Esophagus squamous epithelium (tissue), 5 donors: ENCODE results near the gene GIGYF2. TPM values are rescaled to one million over a fixed set of nuclear protein-coding genes. Genes with fewer than 3 reads are reported as not detected.
A peak's percentile ranks its signal among the peaks of the same experiment; 100 is the strongest.
"Not testable (repeated sequence)": the region's sequence is repeated elsewhere in the genome, so short reads cannot be mapped to it uniquely, and the experiment has no call there.

Experiments used
- DNase-seq: peaks from one replicate; lab custom pipeline; 2025; lab: John Stamatoyannopoulos, UW
- H3K27ac ChIP-seq, 4 donors: fragments of 200-600 bp; sonication (generic); one replicate each; pipeline ENCODE4 v1.5.1; 2016 to 2019; ENCODE audit warnings: mild to moderate bottlenecking in 1 of 4
- H3K27me3 ChIP-seq, 4 donors: fragments of 200-600 bp; sonication (generic); 1 replicate in 3 of 4; 2 replicates in 1 of 4; pipeline versions ENCODE4 v1.5.1 to v1.6.0; 2017 to 2021; ENCODE audit warnings: antibody characterized with exemption in 1 of 4
- H3K36me3 ChIP-seq, 3 donors: fragments of 200-600 bp; sonication (generic); one replicate each; pipeline ENCODE4 v1.5.1; 2016 to 2019
- H3K4me1 ChIP-seq, 3 donors: fragments of 200-600 bp; sonication (generic); one replicate each; pipeline ENCODE4 v1.5.1; 2017 to 2019
- H3K4me3 ChIP-seq, 4 donors: fragments of 200-600 bp; sonication (generic); 1 replicate in 3 of 4; 2 replicates in 1 of 4; pipeline ENCODE4 v1.5.1; 2016 to 2019; ENCODE audit warnings: mild to moderate bottlenecking in 2 of 4, moderate library complexity in 1 of 4
- H3K9me3 ChIP-seq, 3 donors: fragments of 200-600 bp; sonication (generic); one replicate each; pipeline ENCODE4 v1.5.1; 2016 to 2019
- CTCF ChIP-seq, 6 experiments: fragments of 450-650 bp in 4 of 6; fragments of 200-600 bp in 2 of 6; sonication (generic) in 2 of 6; IDR thresholded peaks; one replicate each; pipeline ENCODE4 v1.5.1; 2016 to 2019; ENCODE audit warnings: antibody characterized with exemption in 6 of 6, mild to moderate bottlenecking in 4 of 6, moderate library complexity in 4 of 6
- POLR2A ChIP-seq, 4 donors: fragments of 450-650 bp; IDR thresholded peaks; one replicate each; pipeline ENCODE4 v1.6.1; 2017; ENCODE audit warnings: antibody characterized with exemption in 4 of 4, mild to moderate bottlenecking in 4 of 4, moderate library complexity in 3 of 4
- WGBS, 2 donors: methylation state at CpG; one replicate each; pipeline ENCODE4 v1.1.5; 2018; 5-methylcytosine and 5-hydroxymethylcytosine counted together
- intact Hi-C: fragments of 100-400 bp; cut with DNase I; formaldehyde crosslinking; loops from one replicate; pipeline ENCODE4 v1.15.0; 2022
- total RNA-seq, 4 donors: library from RNA; depleted of rRNA; stranded (reverse); fragments of >200 nt; gene quantifications; one replicate each; pipeline ENCODE4 v1.1.0, GENCODE V29; 2016
- donor health status: DM: yes; HTN: yes; CAD: no.

GIGYF2 gene
- total RNA-seq, 4 donors from 2014 or later: 48.7 to 79.0 (median 62.0) TPM

- H3K27me3 ChIP-seq: no peaks in the 10 kb centered on the region
- no peaks in the 10 kb centered on the region for H3K4me1 ChIP-seq
- no peak overlapping the region for H3K4me3 ChIP-seq
- no peak overlapping the region for H3K27ac ChIP-seq
- TF ChIP-seq CTCF (IDR thresholded peaks at IDR 0.05) (no peak), POLR2A (IDR thresholded peaks at IDR 0.05) (no peak)
- no peaks in the 10 kb centered on the region for H3K9me3 ChIP-seq
- DNase-seq: no peak
- WGBS, 2 donors: 87 to 90% methylated on average over 7 of the region's 7 CpGs
- no peaks in the 10 kb centered on the region for H3K36me3 ChIP-seq
- intact Hi-C loops: no loop called here
Observed at GRCh38 chr2:232688201-232688600, 8.9 kb upstream of the GIGYF2 start.

GRCh38 chr2:232689152-232689910 is 7.8 kb upstream of the GIGYF2 start:
- Histone ChIP-seq H3K4me1 (no peaks in the 10 kb centered on the region), H3K27me3 (no peaks in the 10 kb centered on the region), H3K9me3 (no peaks in the 10 kb centered on the region), H3K27ac (no peak overlapping the region), H3K36me3 (no peaks in the 10 kb centered on the region), H3K4me3 (no peak overlapping the region)
- no peak for TF ChIP-seq POLR2A (IDR thresholded peaks at IDR 0.05)
- TF ChIP-seq CTCF (IDR thresholded peaks at IDR 0.05): no peak
- intact Hi-C loops: no loop called here
- no peak for DNase-seq
- WGBS, 2 donors: 43 to 62% methylated on average over 3 of the region's 3 CpGs

GRCh38 chr2:232691117-232691516 is 6.0 kb upstream of the GIGYF2 start:
- intact Hi-C loops, H3K4me3 ChIP-seq, H3K4me1 ChIP-seq, H3K27me3 ChIP-seq, H3K36me3 ChIP-seq, H3K27ac ChIP-seq, DNase-seq, H3K9me3 ChIP-seq: not testable (repeated sequence)
- WGBS, 2 donors: 92 to 95% methylated on average over 7 to 12 of the region's 13 CpGs

- intact Hi-C loops: no loop called here
- H3K36me3 ChIP-seq: no peaks in the 10 kb centered on the region
- 86 to 87% methylated on average over 4 of the region's 4 CpGs for whole genome bisulfite sequencing, 2 donors
- TF ChIP-seq CTCF (IDR thresholded peaks at IDR 0.05) (no peak), POLR2A (IDR thresholded peaks at IDR 0.05) (no peak)
- H3K4me3 ChIP-seq: no peak overlapping the region
- H3K4me1 ChIP-seq: peaks cover 3 to 12% (median 7%) of the 10 kb centered on the region in 3 donors
- no peaks in the 10 kb centered on the region for H3K27me3 ChIP-seq
- H3K9me3 ChIP-seq: no peaks in the 10 kb centered on the region
- H3K27ac ChIP-seq: no peak overlapping the region
- no peak for DNase-seq
Observed at GRCh38 chr2:232693344-232693743, 3.8 kb upstream of the GIGYF2 start.

- WGBS, 2 donors: 42 to 78% methylated on average over 3 to 9 of the region's 10 CpGs
- TF ChIP-seq CTCF (IDR thresholded peaks at IDR 0.05): no peak
- no peak for TF ChIP-seq POLR2A (IDR thresholded peaks at IDR 0.05)
- peaks cover 13 to 45% (median 26%) of the 10 kb centered on the region in 3 donors for H3K4me1 ChIP-seq
- DNase-seq: no peak
- intact Hi-C loops: no loop called here
- peak overlapping the region; percentile 89 to 98 (median 98) for H3K4me3 ChIP-seq
- peaks cover 0 to 5% (median 0%) of the 10 kb centered on the region in 3 donors for H3K36me3 ChIP-seq
- no peaks in the 10 kb centered on the region for H3K9me3 ChIP-seq
- no peaks in the 10 kb centered on the region for H3K27me3 ChIP-seq
- H3K27ac ChIP-seq: peak overlapping the region; percentile 95 to 98 (median 95)
Observed at GRCh38 chr2:232696609-232697058, 497 bp upstream of the GIGYF2 start.
